Measurements from ENCODE around the gene TMEM271.

TMEM271 gene

GRCh38 chr4:622071-622995 is 46.2 kb upstream of the TMEM271 start:
- no peak overlapping the region for H3K4me3 ChIP-seq (ENCODE audit: low read depth, low read length)
- no peak for TF ChIP-seq POLR2A (IDR thresholded peaks at IDR 0.05; ENCODE audit: extremely low read depth, insufficient read length)
- no peak for TF ChIP-seq CTCF (IDR thresholded peaks at IDR 0.05; ENCODE audit: low read depth, low read length)
- no peak for TF ChIP-seq MAX (IDR thresholded peaks at IDR 0.05; ENCODE audit: low read depth, low read length)
- no peak for TF ChIP-seq MYC (IDR thresholded peaks at IDR 0.05; ENCODE audit: low read depth, low read length)
- no peak for DNase-seq (ENCODE audit: low read depth)

GRCh38 chr4:621296-622070 is 45.4 kb upstream of the TMEM271 start:
- H3K4me3 ChIP-seq (ENCODE audit: low read depth, low read length): no peak overlapping the region
- TF ChIP-seq MAX (IDR thresholded peaks at IDR 0.05; ENCODE audit: low read depth, low read length): no peak
- TF ChIP-seq POLR2A (IDR thresholded peaks at IDR 0.05; ENCODE audit: extremely low read depth, insufficient read length): no peak
- no peak for TF ChIP-seq MYC (IDR thresholded peaks at IDR 0.05; ENCODE audit: low read depth, low read length)
- no peak for TF ChIP-seq CTCF (IDR thresholded peaks at IDR 0.05; ENCODE audit: low read depth, low read length)
- no peak for DNase-seq (ENCODE audit: low read depth)

- no peak overlapping the region for H3K4me3 ChIP-seq (ENCODE audit: low read depth, low read length)
- DNase-seq (ENCODE audit: low read depth): no peak
- TF ChIP-seq MAX (IDR thresholded peaks at IDR 0.05; ENCODE audit: low read depth, low read length) (no peak), CTCF (IDR thresholded peaks at IDR 0.05; ENCODE audit: low read depth, low read length) (no peak), POLR2A (IDR thresholded peaks at IDR 0.05; ENCODE audit: extremely low read depth, insufficient read length) (no peak), MYC (IDR thresholded peaks at IDR 0.05; ENCODE audit: low read depth, low read length) (no peak)
These were observed 44.8 kb upstream of the TMEM271 start for GRCh38 chr4:620851-621261.

- no peak for DNase-seq (ENCODE audit: low read depth)
- TF ChIP-seq CTCF (IDR thresholded peaks at IDR 0.05; ENCODE audit: low read depth, low read length) (no peak), POLR2A (IDR thresholded peaks at IDR 0.05; ENCODE audit: extremely low read depth, insufficient read length) (no peak), MAX (IDR thresholded peaks at IDR 0.05; ENCODE audit: low read depth, low read length) (no peak), MYC (IDR thresholded peaks at IDR 0.05; ENCODE audit: low read depth, low read length) (no peak)
- H3K4me3 ChIP-seq (ENCODE audit: low read depth, low read length): no peak overlapping the region
These were observed 44.1 kb upstream of the TMEM271 start for GRCh38 chr4:620201-620600.

GRCh38 chr4:617644-618641 is 41.8 kb upstream of the TMEM271 start:
- H3K4me3 ChIP-seq (ENCODE audit: low read depth, low read length): no peak overlapping the region
- no peak for DNase-seq (ENCODE audit: low read depth)
- TF ChIP-seq MYC (IDR thresholded peaks at IDR 0.05; ENCODE audit: low read depth, low read length) (no peak), CTCF (IDR thresholded peaks at IDR 0.05; ENCODE audit: low read depth, low read length) (no peak)

Data from NB4 (cell line).